IMR-90 (cell line): ENCODE measurements around the gene ARRDC3.

ENCODE experiments used
- BHLHE40 ChIP-seq: fragments of 150-350 bp; IDR thresholded peaks from 2 replicates; pipeline ENCODE4 v1.6.1; 2016; ENCODE audit warnings: mild to moderate bottlenecking, low read depth, low read length
- CEBPB ChIP-seq: IDR thresholded peaks from 2 replicates; pipeline ENCODE4 v1.6.1; 2012; ENCODE audit warnings: low read depth, low read length, improper control_type of control experiment
- CTCF ChIP-seq: conservative IDR thresholded peaks from 2 replicates; pipeline ENCODE4 v1.5.1; 2012; ENCODE audit warnings: mild to moderate bottlenecking, low read depth, low read length, improper control_type of control experiment
- FOS ChIP-seq: fragments of 150-350 bp; IDR thresholded peaks from 2 replicates; pipeline ENCODE4 v1.6.1; 2016; ENCODE audit warnings: low read depth, low read length
- MAFK ChIP-seq: IDR thresholded peaks from 2 replicates; pipeline ENCODE4 v1.6.1; 2012; ENCODE audit warnings: low read depth, low read length, improper control_type of control experiment
- POLR2A ChIP-seq: IDR thresholded peaks from 2 replicates; pipeline ENCODE4 v1.6.1; 2012; ENCODE audit warnings: mild to moderate bottlenecking, low read depth, low read length
- RAD21 ChIP-seq: IDR thresholded peaks from 2 replicates; pipeline ENCODE4 v1.6.1; 2012; ENCODE audit warnings: low read length, improper control_type of control experiment
- RCOR1 ChIP-seq: IDR thresholded peaks from 2 replicates; pipeline ENCODE4 v1.6.1; 2012; ENCODE audit warnings: mild to moderate bottlenecking, low read length, improper control_type of control experiment; ENCODE audit not compliant: insufficient replicate concordance
- RFX5 ChIP-seq: IDR thresholded peaks from 2 replicates; pipeline ENCODE4 v1.8.0; 2012; ENCODE audit warnings: low read depth, mild to moderate bottlenecking, low read length, moderate library complexity
- SMC3 ChIP-seq: fragments of 150-350 bp; IDR thresholded peaks from 2 replicates; pipeline ENCODE4 v1.6.1; 2016; ENCODE audit warnings: low read depth, mild to moderate bottlenecking, antibody characterized with exemption, low read length, moderate library complexity
- USF2 ChIP-seq: fragments of 150-350 bp; IDR thresholded peaks from 2 replicates; pipeline ENCODE4 v1.6.1; 2017; ENCODE audit warnings: mild to moderate bottlenecking, antibody characterized with exemption, low read length, low read depth

- TF ChIP-seq POLR2A, result no peak; the same call in 1 of the 2 replicates
- TF ChIP-seq BHLHE40, result no peak
- no peak for TF ChIP-seq CTCF
- TF ChIP-seq RCOR1, result no peak
- no peak for TF ChIP-seq USF2
- no peak for TF ChIP-seq FOS
- no peak for TF ChIP-seq RAD21
- no peak for TF ChIP-seq CEBPB
- TF ChIP-seq RFX5, result no peak
- TF ChIP-seq MAFK, result no peak
- no peak for TF ChIP-seq SMC3
Measured at GRCh38 chr5:91378752-91379211, 4.3 kb downstream of the ARRDC3 start.
